Osteoblast (primary cell): ENCODE data around the gene LHFPL3. TPM values are rescaled to one million over a fixed set of nuclear protein-coding genes. Genes with fewer than 3 reads are reported as not detected.
"Not testable (repeated sequence)": the region's sequence is repeated elsewhere in the genome, so short reads cannot be mapped to it uniquely, and the experiment has no call there.

Experiments used
- DNase-seq: peaks from one replicate; pipeline ENCODE4 v3.0.0; 2011; ENCODE audit warnings: low spot score, mixed read lengths; ENCODE audit not compliant: insufficient read length; ENCODE audit errors: missing footprints
- H2AFZ ChIP-seq: 2 replicates; pipeline ENCODE4 v1.6.0; 2011; ENCODE audit warnings: mild to moderate bottlenecking, low read length
- H3K27ac ChIP-seq: 2 replicates; pipeline ENCODE4 v1.5.1; 2011; ENCODE audit warnings: mild to moderate bottlenecking, low read depth, low read length, moderate library complexity
- H3K27me3 ChIP-seq: 2 replicates; pipeline ENCODE4 v1.6.0; 2012; ENCODE audit warnings: mild to moderate bottlenecking, control low read depth, inconsistent platforms, low read length, moderate library complexity; ENCODE audit not compliant: insufficient read depth
- H3K36me3 ChIP-seq: 2 replicates; pipeline ENCODE4 v1.5.1; 2011; ENCODE audit warnings: mild to moderate bottlenecking, low read length, control low read depth, moderate library complexity; ENCODE audit not compliant: insufficient read depth
- H3K4me1 ChIP-seq: 2 replicates; pipeline ENCODE4 v1.5.1; 2011; ENCODE audit warnings: mild to moderate bottlenecking, low read length, control low read depth, moderate library complexity; ENCODE audit not compliant: insufficient read depth
- H3K4me2 ChIP-seq: 2 replicates; pipeline ENCODE4 v1.6.0; 2011; ENCODE audit warnings: mild to moderate bottlenecking, low read length; ENCODE audit not compliant: insufficient read depth
- H3K4me3 ChIP-seq: fragments of 200-600 bp; sonication (generic); 3 replicates; pipeline ENCODE4 v1.5.1; 2012; ENCODE audit warnings: mild to moderate bottlenecking, low read length, inconsistent platforms; ENCODE audit not compliant: insufficient read depth
- H3K79me2 ChIP-seq: 2 replicates; pipeline ENCODE4 v1.6.0; 2012; ENCODE audit warnings: mild to moderate bottlenecking, low read length, control low read depth, inconsistent platforms; ENCODE audit not compliant: insufficient read depth
- H3K9me3 ChIP-seq: 2 replicates; pipeline ENCODE4 v1.5.1; 2011; ENCODE audit warnings: low read depth, low read length, control low read depth
- H4K20me1 ChIP-seq: 2 replicates; pipeline ENCODE4 v1.6.0; 2012; ENCODE audit warnings: mild to moderate bottlenecking, low read length, control low read depth; ENCODE audit not compliant: insufficient read depth
- CTCF ChIP-seq: IDR thresholded peaks from 2 replicates; pipeline ENCODE4 v1.5.1; 2011; ENCODE audit warnings: mild to moderate bottlenecking, low read depth, low read length, moderate library complexity; ENCODE audit errors: extremely low read depth
- total RNA-seq: library from RNA; depleted of rRNA; stranded (reverse); fragments of >200 nt; gene quantifications from 2 replicates; pipeline ENCODE4 v1.2.3, GENCODE V29; 2012

LHFPL3 gene
- total RNA-seq, 1 donor, result not detected

- Histone ChIP-seq H3K27me3 (no peaks in the 10 kb centered on the region), H3K4me3 (no peak overlapping the region), H3K79me2 (no peaks in the 10 kb centered on the region), H3K27ac (no peak overlapping the region), H3K4me1 (no peaks in the 10 kb centered on the region), H3K9me3 (no peaks in the 10 kb centered on the region), H2AFZ (no peak overlapping the region), H3K4me2 (no peak overlapping the region), H4K20me1 (no peaks in the 10 kb centered on the region), H3K36me3 (no peaks in the 10 kb centered on the region)
- TF ChIP-seq CTCF, result no peak
- DNase-seq, result no peak
Measured at GRCh38 chr7:104694710-104695109, 366.3 kb downstream of the LHFPL3 start.

GRCh38 chr7:104695563-104695962 lies 367.2 kb downstream of the LHFPL3 start:
- Histone ChIP-seq H3K4me1 (no peaks in the 10 kb centered on the region), H3K4me3 (no peak overlapping the region), H3K9me3 (no peaks in the 10 kb centered on the region), H2AFZ (no peak overlapping the region), H3K79me2 (no peaks in the 10 kb centered on the region), H3K27me3 (no peaks in the 10 kb centered on the region), H4K20me1 (no peaks in the 10 kb centered on the region), H3K27ac (no peak overlapping the region), H3K4me2 (no peak overlapping the region), H3K36me3 (no peaks in the 10 kb centered on the region)
- no peak for TF ChIP-seq CTCF
- no peak for DNase-seq

- Histone ChIP-seq H3K79me2 (no peaks in the 10 kb centered on the region), H4K20me1 (no peaks in the 10 kb centered on the region), H3K27ac (no peak overlapping the region), H3K4me1 (no peaks in the 10 kb centered on the region), H3K4me2 (no peak overlapping the region), H3K9me3 (no peaks in the 10 kb centered on the region), H3K36me3 (no peaks in the 10 kb centered on the region), H3K27me3 (no peaks in the 10 kb centered on the region), H3K4me3 (no peak overlapping the region), H2AFZ (no peak overlapping the region)
- no peak for DNase-seq
- TF ChIP-seq CTCF, result no peak
Measured at GRCh38 chr7:104700336-104700735, 371.9 kb downstream of the LHFPL3 start.

GRCh38 chr7:104721027-104721426 lies 392.6 kb downstream of the LHFPL3 start:
- H3K4me3 ChIP-seq, H2AFZ ChIP-seq, DNase-seq, H3K9me3 ChIP-seq, H3K79me2 ChIP-seq, H3K36me3 ChIP-seq, H3K27me3 ChIP-seq, H3K4me2 ChIP-seq, H3K27ac ChIP-seq, H4K20me1 ChIP-seq, H3K4me1 ChIP-seq: not testable (repeated sequence)

GRCh38 chr7:104723001-104723400 lies 394.6 kb downstream of the LHFPL3 start:
- Histone ChIP-seq H3K4me1 (no peaks in the 10 kb centered on the region), H4K20me1 (no peaks in the 10 kb centered on the region), H3K27me3 (no peaks in the 10 kb centered on the region), H3K9me3 (no peaks in the 10 kb centered on the region), H3K4me3 (no peak overlapping the region), H3K27ac (no peak overlapping the region), H3K36me3 (no peaks in the 10 kb centered on the region), H3K4me2 (no peak overlapping the region), H3K79me2 (no peaks in the 10 kb centered on the region), H2AFZ (no peak overlapping the region)
- no peak for TF ChIP-seq CTCF
- no peak for DNase-seq
